Renal cortex interstitium (tissue), 11 donors: ENCODE measurements around the gene AP1M2. TPM values are rescaled to one million over a fixed set of nuclear protein-coding genes. Genes with fewer than 3 reads are reported as not detected.
A peak's percentile ranks its signal among the peaks of the same experiment; 100 is the strongest.
"Not testable (repeated sequence)": the region's sequence is repeated elsewhere in the genome, so short reads cannot be mapped to it uniquely, and the experiment has no call there.

Experiments used
- DNase-seq, 11 donors: peaks; one replicate each; pipeline ENCODE4 v3.0.0-alpha.2; 2013; ENCODE audit warnings: low read depth in 9 of 11, low spot score in 4 of 11; ENCODE audit errors: extremely low read depth in 1 of 11
- polyA plus RNA-seq, 3 donors: library from polyadenylated mRNA; unstranded; fragments of 120-200 nt; gene quantifications; one replicate each; pipeline ENCODE4 v1.2.1, GENCODE V29; 2013; ENCODE audit not compliant: insufficient read length in 3 of 3

AP1M2 gene
- polyA plus RNA-seq, 3 donors = 34.9 to 55.7 (median 38.7) TPM

GRCh38 chr19:10604460-10604980 is 17.4 kb upstream of the AP1M2 start:
- no peak for DNase-seq

DNA sequence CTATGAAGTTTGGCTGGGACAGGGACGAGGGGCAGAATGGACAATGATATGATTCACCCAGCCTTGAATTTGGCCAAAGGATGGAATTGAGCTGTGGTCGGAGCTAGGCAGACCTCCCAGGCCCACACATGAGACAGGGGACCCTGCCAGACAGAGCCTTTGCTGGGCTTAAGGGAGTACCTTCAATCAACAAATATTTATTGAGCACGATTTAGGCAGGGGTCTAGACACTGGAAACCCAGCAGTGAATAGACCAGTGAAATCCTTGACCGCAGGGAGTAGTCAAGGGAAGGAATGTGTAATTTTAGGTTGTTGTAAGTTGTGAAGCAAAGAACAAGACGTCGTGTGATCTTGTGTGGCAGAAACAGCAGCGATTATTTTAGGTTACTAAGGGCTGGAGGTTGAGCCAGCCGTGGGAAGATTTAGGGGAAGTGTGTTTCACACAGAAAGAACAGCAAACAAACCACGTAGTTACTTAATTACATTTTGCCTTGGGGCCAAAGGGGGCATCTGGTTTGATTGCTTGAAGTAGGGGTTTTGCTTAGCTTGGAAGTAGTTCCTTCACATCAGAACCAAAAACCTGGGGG is 16.9 kb upstream of the AP1M2 start:
- no peak for DNase-seq

DNA sequence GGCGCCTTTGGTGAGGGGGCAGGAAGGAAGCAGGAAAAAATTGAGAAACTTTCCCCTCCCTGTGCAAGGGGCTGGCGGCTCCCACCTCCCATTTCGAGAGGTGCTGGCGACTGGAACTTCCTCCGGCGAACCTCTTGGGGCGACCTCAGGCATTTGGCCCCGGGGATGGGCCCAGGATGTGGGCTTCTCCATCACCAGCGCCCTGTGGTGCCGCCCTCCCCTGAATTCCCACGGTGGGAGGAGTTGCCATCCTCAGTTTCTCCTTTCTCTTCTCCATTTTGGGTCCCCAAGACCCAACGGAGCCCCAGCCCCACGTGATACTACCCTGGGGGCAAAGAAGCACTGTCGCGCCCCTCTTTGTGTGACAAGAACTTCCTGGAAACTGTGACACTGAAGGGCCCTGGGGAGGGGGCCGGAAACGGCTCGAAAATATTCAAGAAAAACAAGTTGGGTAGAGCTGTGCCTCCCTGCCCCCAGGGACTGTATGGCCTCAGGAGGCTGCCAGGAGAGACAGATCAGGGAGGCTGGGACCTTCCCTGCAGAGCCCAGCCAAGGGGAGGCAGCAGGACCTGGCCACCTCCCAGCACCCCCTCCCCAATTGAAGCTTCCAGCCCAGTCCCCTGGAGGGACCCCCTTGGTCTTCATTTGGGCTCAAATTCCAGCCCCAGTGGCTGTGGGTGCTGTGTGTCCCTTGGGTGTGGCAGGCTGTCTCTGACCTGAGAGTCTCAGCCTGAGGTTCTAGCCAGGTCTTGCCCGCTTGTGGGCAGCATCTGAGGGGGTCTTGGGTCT is 16.2 kb upstream of the AP1M2 start:
- no peak for DNase-seq

DNA sequence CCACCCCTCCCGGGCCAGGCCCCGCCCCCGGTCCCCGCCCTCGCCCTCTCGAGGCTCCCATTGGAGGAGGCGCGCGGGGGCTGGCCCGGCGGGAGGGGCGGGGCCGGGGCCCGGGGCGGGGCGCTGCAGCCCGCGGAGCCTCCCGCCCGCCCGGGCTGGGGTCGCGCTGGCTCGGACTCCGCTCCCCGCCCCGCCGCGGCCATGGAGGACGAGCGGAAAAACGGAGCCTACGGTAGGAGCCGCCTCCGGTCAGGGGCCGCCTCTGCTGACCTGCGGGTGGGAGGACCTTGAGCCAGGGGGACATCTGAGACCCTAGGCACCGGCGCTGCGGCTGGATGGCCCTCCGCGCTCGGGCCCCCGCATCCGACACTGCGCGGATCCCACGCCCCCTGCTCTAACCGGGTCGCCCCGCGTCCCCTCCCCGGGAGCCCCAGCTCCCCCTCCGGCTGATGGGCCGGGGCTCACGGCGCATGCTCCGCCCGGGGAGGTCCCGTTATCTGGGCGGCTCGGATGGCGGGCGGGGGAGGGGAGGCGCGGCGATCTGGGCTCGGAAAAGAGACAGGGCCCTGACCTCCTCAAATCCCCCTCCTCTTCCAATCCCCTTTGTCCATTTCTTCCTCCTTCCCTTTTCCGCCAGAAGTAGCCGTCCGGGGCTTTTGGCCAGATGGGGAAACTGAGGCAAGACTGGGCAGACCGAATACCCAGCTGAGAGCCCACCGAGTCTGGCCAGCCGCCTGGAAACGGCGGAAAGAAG is 15.4 kb upstream of the AP1M2 start:
- peak in 8 of 11 donors; percentile 29 to 73 (median 64) for DNase-seq

DNA sequence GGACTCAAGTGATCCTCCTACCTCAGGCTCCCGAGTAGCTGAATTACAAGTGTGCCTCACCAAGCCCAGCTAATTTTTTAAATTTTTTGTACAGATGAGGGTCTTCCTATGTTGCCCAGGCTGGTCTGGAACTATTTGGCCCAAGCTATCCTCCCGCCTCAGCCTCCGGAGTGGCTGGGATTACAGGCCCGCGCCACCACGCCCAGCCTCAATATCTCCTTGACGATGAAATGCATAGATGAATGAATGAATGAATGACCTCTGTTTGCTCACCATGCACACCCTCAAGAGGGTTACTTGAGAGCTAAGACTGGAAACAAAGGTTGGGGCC is 14.9 kb upstream of the AP1M2 start:
- DNase-seq = no peak

GRCh38 chr19:10600149-10600548 is 13.0 kb upstream of the AP1M2 start:
- no peak for DNase-seq

- no peak for DNase-seq
Measured at GRCh38 chr19:10593820-10594637, 6.9 kb upstream of the AP1M2 start.

DNA sequence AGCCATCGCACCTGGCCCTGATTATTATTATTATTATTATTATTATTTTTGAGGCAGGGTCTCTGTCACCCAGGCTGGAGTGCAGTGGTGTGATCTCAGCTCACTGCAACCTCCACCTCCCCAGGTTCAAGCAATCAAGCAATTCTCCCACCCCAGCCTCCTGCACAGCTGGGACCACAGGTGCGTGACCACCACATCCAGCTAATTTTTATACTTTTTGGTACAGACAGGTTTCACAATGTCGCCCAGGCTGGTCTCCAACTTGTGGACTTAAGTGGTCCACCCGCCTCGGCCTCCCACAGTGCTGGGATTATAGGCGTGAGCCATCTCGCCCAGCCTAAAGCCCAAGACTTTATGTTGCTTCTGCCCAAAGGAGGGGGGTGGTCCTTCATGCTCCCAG is 6.0 kb upstream of the AP1M2 start:
- no peak for DNase-seq

DNA sequence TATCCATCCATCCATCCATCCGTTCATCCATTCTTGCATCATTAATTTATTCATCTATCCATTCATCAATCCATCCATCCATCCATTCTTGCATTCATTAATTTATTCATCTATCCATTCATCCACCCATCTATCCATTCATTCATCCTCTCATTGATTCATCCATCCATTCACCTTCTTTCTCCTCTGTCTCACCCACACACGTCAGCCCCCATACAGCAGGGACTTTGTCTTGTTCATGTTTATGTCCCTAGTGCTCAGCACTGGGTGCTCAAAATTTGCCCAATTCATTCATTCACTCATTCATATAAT is 683 bp upstream of the AP1M2 start:
- no peak for DNase-seq

GRCh38 chr19:10586396-10586795 is 716 bp downstream of the AP1M2 start:
- no peak for DNase-seq

- no peak for DNase-seq
Measured at GRCh38 chr19:10583036-10583776, 3.9 kb downstream of the AP1M2 start.

GRCh38 chr19:10582091-10582490 is 5.0 kb downstream of the AP1M2 start:
- DNase-seq = no peak

DNA sequence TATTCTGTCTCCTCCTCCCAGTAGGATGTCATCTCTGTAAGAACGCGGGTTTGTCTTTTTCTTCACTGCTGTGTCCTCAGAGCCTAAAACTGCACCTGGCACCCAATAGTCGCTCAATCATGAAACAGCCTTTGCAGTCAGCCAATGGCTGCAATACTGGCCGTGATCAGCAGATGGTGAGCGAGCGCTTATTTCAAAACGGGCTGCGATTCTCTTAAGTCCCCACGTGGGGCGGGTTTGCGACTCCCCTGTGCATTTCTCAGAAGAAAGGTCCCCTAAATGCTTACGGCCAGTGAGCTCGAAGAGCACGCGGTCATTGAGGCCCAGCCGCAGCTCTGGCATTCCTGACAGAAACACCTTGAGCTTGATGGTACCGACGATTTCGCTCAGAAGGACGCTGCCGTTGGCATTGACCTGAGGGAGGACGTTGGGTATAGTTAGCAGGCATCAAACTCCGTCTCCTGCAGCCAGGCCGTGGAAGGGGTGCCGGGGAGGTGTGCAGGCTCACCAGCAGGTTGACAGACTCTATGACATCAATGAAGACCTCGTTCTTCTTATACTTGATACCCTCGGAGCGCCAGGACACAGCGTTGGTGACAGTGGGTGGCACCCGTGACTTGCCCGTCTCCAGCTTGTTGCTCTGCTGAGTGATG is 6.0 kb downstream of the AP1M2 start:
- DNase-seq = peak in 9 of 11 donors; percentile 74 to 91 (median 85)

DNA sequence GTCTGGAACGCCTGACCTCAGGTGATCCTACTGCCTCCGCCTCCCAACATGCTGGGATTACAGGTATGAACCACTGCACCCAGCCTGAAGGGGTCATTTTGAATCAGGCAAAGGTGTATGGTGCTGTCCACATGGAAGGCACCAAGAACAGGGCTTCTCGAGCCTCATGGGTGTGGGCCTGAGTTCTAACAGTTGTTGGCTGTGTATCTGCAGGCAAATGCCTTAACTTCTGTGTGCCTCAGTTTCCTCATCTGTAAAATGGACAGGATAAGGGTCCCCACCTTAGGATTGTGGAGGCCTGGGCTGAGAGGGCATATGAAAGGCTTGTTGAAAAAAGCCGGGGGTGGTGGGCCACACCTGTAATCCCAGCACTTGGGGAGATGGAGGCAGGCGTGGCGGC is 9.2 kb downstream of the AP1M2 start:
- DNase-seq = no peak

GRCh38 chr19:10575011-10575716 is 11.9 kb downstream of the AP1M2 start:
- DNase-seq = no peak

- DNase-seq = no peak
Measured at GRCh38 chr19:10574462-10574861, 12.7 kb downstream of the AP1M2 start.

- not testable (repeated sequence) for DNase-seq
Measured at GRCh38 chr19:10573793-10574192, 13.3 kb downstream of the AP1M2 start.
